ENCODE results near the gene SYNPO2.
A peak's percentile ranks its signal among the peaks of the same experiment; 100 is the strongest.
"Not testable (repeated sequence)": the region's sequence is repeated elsewhere in the genome, so short reads cannot be mapped to it uniquely, and the experiment has no call there.

SYNPO2 gene

DNA sequence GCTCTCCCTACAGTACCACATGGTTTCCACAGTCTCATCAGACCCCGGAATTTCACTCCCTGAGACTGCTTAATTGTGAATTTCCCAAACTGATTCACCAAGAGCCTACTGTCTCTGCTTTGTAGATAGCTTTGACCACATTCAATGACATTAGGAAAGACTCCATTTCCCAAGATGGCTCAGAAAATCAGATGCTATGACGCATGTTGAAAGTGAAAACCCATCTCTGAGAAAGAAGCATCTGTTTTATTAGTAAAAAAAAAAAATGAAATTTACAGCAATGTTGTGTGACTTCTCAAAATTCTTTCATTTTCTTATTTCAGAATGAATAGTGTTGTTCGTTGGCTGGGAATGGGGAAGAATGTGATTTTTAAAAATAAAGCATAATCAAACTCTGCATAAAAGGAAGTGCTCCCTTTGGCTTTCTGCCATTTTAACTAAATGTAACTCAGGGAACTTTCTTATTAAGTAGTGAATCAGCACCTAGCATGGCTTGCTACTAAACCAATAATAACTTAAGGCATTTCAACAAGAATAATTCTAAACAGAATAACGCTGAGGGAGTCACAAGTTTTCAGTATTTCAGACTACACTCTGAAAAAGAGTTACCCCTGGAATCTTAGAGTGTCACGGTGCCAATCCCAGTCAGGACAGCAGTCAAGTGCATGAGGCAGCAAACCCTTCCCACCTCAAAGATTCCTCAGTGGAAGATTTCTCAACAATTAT is 149.6 kb downstream of the SYNPO2 start:
- DNase-seq = no peak

GRCh38 chr4:119039160-119039559 is 150.5 kb downstream of the SYNPO2 start:
- DNase-seq = no peak

DNA sequence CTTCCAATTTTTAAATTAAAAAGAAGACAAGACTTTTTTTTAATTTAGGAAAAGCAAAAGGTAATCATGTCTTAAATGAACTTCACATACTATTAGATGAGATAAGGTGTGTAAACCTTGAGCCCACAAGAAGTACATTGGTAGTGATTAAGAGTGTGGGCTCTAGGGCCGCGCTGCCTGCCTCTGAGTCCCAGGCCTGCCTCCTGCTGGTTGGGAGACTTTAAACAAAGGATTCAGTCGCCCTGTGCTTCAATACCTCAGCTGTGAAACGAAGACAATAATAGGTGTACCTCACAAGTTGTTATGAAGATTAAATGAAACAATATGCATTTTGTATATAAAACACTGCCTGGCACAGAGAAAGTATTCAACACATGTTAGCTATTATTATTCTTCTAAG is 151.1 kb downstream of the SYNPO2 start:
- no peak for DNase-seq

- DNase-seq = no peak
Measured at GRCh38 chr4:119040261-119040660, 151.6 kb downstream of the SYNPO2 start.

GRCh38 chr4:119040694-119041185 is 152.1 kb downstream of the SYNPO2 start:
- DNase-seq = no peak

DNA sequence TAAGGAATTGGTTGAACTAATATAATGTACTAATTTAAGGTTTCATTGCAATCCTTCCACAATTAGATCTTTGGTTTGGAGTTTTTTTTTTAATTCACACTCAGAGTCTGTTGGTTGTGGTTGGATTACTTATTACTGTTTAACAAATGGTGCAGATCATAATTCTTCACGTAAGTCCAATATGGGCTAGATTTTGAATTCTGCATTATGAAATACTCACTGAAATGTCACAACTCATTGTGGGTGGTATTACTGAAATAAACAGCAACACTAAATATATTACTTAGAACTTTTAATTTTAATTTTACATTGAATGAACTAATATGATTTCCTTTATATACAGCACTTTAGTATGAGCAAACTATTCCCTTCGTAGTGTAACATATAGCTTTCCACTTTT is 152.7 kb downstream of the SYNPO2 start:
- DNase-seq = no peak

- DNase-seq = peak; percentile 60
Measured at GRCh38 chr4:119041951-119042560, 153.4 kb downstream of the SYNPO2 start.

DNA sequence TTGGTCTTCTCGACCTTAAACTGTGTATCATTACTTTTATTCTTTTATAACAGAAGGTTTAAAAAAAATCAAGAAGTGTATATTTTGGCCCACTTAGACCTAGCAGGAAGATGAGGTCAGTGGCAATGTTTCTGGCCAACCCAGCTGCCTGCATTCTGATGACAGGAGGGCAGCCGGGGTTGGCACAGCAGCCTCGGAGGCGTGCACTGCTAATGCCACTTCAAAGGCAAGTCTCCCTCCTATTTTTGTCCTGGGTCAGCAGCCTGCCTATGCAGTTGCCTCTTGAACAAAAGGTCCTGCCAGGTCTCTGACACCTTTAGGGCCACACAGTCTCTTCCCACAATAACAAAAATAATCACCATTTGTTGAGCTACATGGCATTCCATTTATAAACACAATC is 157.6 kb downstream of the SYNPO2 start:
- DNase-seq = no peak

GRCh38 chr4:119047059-119047458 is 158.4 kb downstream of the SYNPO2 start:
- not testable (repeated sequence) for DNase-seq

GRCh38 chr4:119048446-119048845 is 159.8 kb downstream of the SYNPO2 start:
- DNase-seq = no peak

DNA sequence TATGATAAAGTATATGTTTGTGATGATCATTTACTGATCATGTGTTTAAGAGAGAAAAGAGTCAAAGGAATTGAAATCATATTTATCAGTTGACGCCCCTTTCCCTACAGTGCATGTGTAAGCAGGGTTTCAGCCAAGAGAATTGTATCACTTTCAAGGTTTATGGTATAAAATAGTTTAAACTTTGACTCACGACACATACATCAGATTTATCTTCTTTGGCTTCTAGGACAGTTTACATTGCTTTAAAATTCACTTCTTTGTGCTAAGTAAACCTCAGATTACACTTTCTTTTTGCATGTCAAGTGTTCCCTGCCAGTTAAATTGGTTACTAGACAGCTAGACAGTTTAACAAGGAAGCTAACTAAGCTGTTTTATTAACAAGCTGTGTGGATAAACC is 160.7 kb downstream of the SYNPO2 start:
- DNase-seq = no peak

DNA sequence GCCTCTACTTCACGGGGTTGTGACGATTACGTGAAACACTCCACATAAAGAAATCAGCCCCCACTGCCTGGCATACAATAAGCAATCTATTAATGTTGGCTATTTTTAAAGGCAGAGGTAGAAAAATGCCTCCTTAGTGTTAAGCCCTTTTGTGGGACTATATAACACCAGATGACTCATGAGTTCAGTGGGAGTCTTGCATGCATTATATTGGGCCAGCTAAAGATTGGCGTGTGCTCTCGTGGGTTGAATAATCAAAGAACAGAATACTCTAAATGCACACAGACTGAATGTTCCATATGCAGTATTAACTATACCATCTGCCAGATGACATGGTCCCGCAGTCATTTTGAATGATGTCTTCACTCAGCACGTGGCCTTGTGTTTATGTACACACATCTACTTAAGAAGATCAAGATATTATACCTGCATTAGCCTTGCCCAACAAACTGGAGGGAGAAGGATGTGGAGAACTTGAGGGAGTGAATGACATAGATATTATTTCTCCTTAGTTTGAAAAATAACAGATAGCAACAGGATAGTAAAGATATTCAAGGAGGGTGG is 162.0 kb downstream of the SYNPO2 start:
- no peak for DNase-seq

DNA sequence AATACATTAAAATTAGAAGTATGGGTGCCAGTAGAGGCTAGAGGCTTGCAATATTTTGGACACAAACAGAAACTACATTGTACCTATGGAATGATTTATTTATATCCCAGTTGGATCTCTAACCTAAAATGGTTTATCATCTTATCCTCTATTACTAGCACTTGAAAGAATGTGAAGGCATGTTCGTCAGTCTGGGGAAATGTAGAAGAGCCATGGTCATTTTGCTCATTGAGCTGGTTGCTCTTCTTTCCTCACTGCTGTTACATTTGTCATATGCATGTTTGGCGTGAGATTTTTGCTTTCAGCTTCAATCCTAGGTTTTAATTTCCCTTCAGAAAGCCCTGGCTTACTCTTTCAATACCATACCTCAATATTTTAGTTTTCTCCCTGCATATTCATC is 164.6 kb downstream of the SYNPO2 start:
- DNase-seq = no peak

- DNase-seq = no peak
Measured at GRCh38 chr4:119053997-119054396, 165.3 kb downstream of the SYNPO2 start.

DNA sequence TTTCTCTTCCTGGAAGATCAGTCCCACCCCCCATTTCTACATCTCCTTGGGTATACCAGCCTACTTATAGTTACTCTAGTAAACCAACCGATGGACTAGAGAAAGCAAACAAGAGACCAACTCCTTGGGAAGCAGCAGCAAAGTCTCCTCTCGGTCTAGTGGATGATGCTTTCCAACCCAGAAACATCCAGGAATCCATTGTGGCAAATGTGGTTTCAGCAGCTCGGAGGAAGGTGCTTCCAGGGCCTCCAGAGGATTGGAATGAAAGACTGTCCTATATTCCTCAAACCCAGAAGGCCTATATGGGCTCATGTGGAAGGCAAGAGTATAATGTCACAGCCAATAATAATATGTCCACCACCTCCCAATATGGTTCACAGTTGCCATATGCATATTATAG is 168.8 kb downstream of the SYNPO2 start:
- DNase-seq = no peak

DNA sequence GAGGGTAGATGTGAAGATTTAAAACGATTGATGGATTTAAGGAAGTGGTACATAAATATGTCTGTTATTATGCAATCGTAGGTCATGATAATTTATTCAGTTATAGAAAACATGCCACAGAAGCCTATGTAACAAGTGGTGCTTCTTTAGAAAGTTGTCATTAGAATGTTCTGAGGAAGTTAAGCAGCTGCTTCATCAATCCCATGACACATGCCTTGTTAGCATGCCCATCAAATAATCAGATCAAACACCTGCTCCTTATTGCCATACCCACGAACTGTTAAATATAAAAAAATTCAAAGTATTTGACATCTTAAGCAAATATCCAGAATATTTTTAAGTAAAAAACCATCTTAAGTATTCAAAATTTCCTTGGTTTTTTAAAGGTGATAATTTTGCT is 170.6 kb downstream of the SYNPO2 start:
- DNase-seq = no peak

GRCh38 chr4:119067125-119067524 is 178.5 kb downstream of the SYNPO2 start:
- DNase-seq = not testable (repeated sequence)

- not testable (repeated sequence) for DNase-seq
Measured at GRCh38 chr4:119067670-119068360, 179.2 kb downstream of the SYNPO2 start.

DNA sequence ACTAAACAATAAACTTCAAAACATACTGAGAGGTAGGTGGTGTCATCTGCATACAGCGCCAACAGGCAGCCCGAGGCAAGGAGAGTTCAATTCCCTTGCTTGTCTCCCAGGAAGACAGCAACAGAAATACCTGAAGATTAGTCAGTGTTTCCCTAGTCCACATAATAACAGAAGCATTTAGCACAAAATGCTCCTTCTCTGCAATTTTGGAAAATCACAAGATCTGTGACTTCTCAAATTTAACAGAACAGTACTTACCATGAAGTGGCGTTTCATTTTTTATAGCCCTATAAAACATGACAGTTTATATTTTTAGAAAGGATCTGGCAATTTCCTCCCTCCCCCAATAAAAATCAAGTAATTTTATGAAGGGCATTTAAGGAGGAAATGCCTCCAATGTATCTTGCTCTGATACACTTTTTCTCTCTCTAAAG is 179.9 kb downstream of the SYNPO2 start:
- no peak for DNase-seq

DNA sequence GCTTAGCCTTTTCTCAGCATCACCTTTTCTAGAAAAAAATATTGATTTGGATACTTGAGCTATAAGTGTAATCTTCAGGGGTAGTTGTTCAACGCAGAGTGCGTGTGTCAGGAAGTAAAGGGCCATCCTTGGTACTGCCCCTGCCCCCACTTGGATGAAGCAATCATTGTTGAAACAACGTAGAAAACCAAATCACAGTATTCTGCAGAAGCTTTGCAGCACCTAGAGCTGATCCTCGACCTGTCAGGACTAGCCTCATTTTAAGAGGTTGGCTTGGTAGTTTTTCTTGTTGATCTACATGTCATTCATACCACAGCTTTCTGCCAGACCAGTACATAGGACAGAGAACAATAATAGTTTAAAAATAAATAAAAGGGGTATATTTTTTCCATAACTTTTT is 181.6 kb downstream of the SYNPO2 start:
- DNase-seq = no peak

DNA sequence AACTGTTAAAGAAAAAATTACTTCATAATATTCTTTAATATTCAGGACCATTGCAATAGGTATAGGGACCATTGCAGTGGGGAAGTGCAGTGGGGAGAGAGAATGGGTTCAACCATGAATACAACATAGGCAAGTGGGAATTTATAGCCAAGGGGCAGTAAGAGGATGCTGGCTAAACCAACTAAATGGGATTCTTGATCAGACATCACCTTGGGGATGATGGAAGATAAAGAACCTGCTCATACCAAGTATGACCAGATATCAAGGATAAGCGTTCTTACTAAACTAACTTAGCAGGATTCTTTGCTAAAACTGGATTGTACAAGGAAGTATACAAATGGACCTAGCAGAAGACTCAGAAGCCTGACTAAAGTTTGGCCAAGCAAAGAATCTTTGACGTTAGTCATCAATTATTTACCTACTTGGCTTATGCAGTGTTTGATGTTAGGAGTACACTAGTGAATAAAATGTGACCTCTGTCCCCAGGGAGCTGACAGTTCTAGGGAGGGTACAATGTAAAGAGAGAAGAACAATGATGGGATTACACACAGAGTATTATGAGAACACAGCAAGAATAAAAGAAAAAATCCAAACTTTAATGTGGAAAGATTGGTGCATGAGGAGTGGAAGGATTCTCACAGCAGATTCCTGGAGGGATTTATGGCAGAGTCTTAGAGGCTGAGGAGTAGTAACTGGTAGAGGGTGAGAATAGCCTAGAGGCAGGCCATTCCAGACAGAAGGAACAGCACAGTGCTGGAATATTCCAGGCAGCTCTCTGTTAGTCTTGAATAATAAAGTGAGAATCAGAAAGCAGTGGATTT is 192.3 kb downstream of the SYNPO2 start:
- no peak for DNase-seq

DNA sequence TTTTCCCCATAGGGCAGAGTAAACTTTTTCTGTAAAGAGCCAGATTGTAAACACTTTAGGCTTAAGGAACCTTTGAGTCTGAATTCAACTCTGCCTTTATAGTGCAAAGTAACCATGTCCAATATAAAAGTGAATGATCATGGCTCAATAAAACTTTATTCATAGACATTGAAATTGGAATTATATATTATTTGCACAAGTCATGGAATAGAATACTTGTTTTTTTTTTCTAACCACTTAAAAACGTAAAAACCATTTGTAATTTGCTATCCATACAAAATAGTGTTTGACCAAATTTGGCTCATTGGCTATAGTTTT is 192.8 kb downstream of the SYNPO2 start:
- DNase-seq = no peak

- DNase-seq = no peak
Measured at GRCh38 chr4:119081943-119082342, 193.3 kb downstream of the SYNPO2 start.
